Measurements from ENCODE around the gene TMEM163.
"Not testable (repeated sequence)": the region's sequence is repeated elsewhere in the genome, so short reads cannot be mapped to it uniquely, and the experiment has no call there.

The TMEM163 gene

DNA sequence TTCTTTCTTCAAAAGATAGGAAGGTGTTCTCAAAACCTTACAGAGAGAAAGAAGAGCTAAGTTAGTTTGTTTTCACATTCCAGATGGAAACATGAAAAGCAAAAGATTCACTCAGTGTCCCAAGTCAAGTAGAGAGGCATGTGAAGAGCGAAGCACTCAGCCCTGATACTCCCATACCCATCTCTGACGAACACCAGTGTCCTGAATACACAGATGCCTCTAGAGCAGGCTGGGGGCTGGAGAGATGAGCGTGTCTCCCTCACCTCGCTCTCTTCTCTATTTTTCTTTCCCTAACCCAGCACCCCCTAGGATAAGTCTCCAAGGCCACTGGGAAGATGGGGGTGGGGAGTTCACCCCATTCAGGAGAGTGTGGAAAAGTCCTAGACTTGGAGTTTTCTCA lies 227.8 kb downstream of the TMEM163 start:
- DNase-seq (ENCODE audit: low read depth in 2 of 2) = no peak

DNA sequence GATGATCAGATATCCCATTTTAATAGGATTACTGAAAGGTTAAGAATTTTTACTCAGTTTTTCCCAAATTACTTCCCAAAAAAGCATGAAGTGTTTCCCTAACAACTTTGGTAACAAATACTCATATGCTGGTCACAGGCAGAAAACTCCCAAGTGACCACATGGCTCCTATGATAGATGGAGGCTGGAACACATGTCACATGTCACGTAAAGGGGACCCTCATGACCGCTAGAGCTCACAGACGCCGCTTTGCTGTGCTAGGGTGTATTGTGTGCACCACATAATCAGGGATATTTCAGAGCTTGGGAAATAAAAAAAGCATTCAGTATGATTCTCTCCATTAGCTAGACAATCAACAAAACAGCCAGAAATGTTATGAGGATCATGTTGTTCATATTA lies 228.2 kb downstream of the TMEM163 start:
- DNase-seq (ENCODE audit: low read depth in 2 of 2) = no peak

DNA sequence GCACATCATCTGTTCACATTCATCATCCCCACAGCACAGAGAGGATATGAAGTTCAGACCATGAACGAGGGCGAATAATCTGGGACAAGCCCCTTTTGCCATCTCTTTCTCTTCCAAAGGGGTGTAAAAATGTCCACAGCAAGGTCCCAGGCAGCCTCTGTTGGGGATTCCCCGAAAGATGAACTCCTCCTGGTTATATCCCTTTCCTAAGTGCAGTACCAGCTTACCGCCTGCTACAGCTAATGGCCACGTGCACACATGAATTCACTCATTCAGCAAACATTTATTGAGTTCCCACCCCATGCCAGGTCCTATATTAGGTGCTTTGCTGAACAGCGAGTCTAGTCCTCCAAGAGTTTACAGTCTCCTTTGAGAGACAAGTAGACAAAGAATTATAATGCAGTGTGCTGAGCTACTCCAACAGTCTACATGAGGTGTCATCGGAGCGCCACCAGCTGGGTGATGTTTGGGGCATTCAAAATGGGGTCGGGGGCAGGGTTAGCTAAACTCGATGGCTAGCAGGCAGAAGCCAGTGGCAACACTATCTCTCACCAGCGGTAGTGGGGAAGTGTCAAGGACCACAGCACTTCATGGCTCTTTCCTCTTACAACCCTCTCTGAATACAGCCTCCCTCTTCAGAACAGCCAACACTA lies 228.9 kb downstream of the TMEM163 start:
- no peak for DNase-seq (ENCODE audit: low read depth in 2 of 2)

DNA sequence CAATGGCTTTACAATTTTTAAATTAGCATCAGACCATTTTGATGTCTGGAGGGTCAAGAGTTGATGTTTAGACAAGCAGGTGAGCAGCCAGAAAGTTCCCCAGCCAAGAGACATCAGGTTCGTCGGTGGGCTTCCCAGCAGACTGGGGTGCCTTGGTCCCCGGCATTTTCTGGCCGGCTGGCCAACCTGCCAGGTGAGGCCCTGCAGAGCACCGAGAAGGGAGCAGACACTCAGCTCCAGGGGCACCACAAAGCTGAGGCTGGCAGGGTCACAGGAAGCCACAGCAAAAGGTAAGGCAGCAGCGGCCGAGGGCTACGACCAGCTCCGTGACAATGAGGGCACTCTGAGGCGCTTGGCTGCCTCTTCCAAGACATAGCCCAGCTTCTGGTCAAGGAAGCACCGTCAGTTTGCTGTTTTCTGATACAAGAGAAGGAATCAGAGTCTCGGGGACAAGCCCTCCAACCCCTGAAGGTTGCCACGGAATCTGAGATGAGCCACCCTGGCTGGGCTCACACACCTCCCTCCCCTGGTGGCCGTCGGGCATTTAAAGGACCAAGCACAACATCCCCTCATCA lies 235.9 kb downstream of the TMEM163 start:
- DNase-seq (ENCODE audit: low read depth in 2 of 2) = no peak

DNA sequence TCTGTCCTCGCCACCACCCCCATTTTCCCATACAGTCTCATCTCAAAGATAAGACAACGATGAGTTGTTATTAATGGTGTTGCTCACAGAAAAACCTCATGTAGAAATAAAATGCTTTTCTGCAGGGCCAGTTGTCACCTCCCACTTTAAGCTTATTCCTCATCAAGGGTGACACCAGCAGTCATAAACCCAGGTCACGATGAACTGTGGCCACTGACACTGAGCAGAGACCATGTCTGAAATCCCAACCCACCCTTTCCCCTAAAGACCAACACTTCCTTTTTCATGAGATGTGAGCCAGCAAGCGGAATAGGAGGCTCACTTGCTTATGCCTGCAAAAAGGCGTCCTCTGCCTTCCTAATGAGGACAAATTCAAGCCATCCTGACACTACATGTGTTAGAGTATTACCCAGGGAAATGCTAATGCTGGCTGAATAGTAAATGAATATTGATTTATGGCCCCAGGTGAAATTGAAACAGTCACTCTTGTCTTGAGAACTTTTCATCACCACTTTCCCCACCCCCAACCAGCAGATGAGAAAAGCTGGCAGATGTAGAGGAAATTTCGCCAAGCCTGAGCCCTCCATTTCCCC lies 236.6 kb downstream of the TMEM163 start:
- no peak for DNase-seq (ENCODE audit: low read depth in 2 of 2)

DNA sequence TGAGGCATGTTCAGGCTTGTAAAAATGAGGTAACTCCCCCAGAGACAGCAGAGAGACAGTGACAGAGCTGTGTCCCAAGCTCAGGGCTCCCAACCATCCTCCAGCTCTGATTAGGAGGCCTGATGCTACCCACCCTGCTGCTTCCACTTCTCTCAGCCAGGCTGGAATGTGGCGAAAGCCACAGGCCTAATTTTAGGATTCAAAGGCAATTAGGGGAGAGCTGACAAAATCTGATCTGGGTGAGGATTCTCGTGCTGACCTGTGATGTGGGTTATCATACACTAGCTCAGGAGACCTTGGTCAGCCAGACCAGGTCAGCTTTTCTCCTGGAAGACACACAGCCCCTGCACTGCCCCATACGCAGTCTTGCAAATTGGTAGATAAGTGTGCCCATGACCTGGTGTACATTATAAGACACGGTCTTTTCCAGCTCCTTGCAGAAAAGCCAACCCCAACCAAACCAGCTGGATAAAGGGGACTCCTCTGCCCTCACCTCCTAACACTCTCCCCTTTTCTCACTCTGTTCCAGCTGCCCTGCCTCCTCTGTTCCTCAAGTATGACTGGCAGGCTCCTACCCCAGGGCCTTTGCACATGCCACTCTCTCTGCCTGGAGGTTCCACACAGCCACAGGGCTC lies 239.0 kb downstream of the TMEM163 start:
- no peak for DNase-seq (ENCODE audit: low read depth in 2 of 2)

DNA sequence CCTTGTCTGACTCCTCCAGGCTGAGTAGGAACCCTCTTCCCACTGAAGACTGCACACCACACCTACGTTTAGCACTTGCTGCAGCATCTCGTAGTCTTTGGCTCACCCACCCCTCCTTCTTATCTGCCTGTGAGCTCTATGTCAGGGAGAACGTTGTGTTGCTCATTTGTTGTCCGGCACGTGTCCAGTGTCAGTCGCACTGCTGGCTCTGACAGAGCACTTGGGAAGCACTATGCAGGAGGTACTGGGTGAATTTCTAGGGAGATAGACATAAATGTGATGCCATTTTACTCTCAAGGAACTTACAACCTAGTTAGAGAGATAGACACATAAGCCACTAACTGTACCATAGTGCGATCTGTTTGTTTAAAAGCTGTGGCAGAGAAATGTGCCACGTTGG lies 241.8 kb downstream of the TMEM163 start:
- DNase-seq (ENCODE audit: low read depth in 2 of 2) = not testable (repeated sequence)

DNA sequence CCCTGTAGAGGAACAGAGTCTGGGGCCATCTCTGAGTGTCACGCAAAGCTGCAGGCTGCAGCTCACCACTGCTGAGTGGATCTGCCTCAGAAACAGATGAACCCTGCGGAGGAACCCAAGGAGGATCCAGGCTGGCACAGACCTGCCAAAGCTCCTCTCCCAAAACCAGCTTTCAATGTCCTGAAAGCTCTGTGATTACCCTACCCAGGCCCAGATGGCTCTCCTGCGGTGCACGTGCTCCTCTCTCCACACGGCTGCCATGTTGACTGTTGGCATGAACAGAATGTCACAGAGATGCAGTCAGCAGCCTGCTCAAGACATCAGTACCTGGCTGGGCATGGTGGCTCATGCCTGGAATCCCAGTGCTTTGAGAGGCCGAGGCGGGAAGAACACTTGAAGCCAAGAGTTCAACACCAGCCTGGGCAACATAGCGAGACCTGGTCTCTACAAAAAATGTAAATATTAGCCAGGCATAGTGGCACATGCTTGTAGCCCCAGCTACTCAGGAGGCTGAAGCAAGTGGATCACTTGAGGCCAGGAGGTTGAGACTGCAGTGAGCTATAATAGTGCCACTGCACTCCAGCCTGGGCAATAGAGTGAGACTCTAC lies 248.1 kb downstream of the TMEM163 start:
- DNase-seq (ENCODE audit: low read depth in 2 of 2) = no peak

DNA sequence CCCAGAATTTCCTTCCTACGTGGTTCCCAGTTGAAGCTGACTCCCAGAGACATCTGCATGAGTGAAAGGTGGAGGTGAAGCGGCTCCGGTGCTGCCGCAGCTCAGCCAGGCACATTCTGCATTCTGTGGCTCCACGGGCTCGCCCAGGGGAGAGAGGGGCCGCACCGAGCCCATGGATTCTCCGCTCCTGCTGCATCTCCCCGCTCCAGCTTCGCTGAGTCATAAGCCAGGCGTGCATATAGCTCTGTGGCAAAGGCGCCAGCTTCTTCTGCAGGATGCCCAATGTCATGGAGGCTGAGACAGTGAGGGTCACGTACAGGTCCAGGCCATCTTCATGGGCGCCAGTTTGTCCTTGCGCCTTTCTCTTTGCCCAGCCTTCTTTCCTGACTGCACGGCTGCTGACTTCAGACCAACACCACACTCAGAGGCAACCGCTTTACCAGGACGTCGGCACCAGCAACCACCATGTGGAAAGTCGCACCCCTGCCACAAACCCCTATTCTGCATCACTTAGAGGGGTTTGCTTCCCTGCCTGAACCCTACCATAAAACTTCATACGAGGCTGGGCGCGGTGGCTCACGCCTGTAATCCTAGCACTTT lies 249.2 kb downstream of the TMEM163 start:
- DNase-seq (ENCODE audit: low read depth in 2 of 2) = no peak

DNA sequence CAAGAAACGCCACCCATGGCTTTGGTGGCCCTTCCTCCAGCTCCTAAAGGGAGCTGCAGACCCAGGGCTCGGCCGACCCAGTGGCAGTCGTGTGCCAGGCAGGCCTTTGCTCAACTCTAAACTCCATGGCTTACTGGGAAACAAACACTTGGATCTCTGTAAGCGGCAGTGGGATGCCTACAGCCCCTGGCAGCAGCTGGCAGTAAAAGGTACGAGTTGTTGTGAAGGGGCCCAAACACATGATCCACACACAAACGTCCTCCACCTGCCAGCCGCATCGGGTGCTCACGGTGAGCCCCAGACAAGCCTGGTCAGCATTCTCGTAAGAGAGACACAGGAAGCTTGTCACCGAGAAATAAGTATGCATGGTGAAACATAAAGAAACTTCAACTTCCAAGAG lies 250.0 kb downstream of the TMEM163 start:
- DNase-seq (ENCODE audit: low read depth in 2 of 2) = no peak

DNA sequence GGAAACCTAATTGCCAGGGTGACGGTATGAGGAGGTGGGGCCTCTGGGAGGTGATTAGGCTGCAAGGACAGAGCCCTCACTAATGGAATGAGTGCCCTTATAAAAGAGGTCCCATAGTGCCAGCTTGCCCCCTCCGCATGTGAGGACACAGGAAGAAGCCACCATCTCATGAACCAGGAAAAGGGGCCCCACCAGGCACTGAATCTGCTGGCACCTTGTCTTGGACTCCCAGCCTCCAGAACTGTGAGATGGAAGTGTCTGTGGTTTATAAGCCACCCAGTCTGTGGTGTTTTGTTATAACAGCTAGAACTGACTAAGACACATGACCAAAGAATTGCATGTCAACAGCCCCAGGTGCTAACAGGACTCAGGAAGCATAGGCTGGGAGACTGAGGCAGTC lies 250.6 kb downstream of the TMEM163 start:
- no peak for DNase-seq (ENCODE audit: low read depth in 2 of 2)

DNA sequence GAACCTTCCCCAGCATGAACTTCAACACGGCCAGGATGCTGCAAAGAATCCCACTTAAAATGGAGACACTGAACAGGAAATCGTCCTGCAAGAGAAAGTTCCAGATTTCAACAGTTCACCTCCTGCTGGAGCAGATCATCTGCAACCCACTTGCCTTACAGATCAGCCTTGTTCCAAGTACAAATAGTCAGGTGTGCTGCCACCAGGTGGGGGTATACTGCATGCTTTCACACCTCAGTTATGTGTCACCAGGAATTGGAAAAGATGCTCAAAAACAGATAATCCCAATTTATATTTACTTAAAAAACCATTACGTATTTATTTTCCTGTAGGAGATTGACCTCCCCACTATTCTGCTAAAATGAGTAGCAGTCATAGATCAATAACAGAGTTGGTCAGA lies 252.7 kb downstream of the TMEM163 start:
- no peak for DNase-seq (ENCODE audit: low read depth in 2 of 2)

DNA sequence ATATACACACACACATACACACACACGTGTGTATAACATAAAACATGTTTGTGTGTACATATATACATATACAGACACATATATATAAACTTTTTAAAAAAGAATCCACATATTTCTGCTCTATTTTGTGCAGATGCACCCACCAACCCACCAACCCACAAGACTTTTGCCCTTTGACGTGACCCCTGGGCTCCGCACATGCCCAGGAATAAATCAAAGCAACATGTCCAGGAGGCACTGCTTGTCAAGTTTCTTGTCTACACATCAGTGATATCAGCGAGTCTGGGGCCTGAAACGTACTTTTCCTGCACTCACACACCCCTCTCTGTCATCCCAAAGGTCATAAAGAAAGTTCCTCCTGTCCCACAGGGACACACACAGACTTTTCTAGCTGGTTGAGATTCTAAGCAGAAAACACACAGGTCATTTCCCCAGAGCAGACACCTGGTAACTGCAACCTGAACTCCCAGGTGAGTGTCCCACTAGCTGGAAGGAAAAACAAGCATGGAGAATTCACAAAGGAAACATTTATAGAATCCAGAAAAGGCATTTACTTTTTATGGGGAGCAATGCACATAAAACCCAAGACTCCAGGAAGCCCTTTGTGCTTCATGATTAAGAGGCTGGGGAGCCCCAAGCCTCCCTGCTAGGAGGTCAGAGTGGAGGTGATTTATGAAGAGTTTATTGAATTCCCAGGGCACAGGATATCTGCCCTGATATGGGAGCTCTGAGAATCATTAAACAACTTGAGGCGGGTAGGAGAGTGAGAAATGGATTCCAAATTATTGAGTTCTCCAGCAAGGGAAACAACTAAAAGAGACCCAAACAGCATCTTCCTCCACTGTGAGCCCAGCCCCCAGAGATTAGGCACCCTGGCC lies 253.3 kb downstream of the TMEM163 start:
- no peak for DNase-seq (ENCODE audit: low read depth in 2 of 2)

DNA sequence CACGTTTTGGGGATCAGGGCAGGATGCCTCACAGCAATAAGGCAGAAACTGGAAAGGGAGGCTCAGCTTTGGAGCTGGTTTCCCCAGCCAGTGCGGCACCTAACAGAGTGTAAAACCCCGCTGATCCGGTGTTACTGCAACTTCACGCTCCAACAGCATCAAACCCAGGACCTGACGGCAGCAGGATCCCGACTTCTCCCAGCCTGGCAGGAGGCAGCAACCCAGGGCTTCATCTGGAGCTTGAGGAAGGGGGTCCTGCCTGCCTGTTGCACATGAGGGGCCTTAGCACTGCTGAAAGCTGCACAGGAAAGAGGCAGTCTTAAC lies 255.1 kb downstream of the TMEM163 start:
- DNase-seq (ENCODE audit: low read depth in 2 of 2) = no peak

DNA sequence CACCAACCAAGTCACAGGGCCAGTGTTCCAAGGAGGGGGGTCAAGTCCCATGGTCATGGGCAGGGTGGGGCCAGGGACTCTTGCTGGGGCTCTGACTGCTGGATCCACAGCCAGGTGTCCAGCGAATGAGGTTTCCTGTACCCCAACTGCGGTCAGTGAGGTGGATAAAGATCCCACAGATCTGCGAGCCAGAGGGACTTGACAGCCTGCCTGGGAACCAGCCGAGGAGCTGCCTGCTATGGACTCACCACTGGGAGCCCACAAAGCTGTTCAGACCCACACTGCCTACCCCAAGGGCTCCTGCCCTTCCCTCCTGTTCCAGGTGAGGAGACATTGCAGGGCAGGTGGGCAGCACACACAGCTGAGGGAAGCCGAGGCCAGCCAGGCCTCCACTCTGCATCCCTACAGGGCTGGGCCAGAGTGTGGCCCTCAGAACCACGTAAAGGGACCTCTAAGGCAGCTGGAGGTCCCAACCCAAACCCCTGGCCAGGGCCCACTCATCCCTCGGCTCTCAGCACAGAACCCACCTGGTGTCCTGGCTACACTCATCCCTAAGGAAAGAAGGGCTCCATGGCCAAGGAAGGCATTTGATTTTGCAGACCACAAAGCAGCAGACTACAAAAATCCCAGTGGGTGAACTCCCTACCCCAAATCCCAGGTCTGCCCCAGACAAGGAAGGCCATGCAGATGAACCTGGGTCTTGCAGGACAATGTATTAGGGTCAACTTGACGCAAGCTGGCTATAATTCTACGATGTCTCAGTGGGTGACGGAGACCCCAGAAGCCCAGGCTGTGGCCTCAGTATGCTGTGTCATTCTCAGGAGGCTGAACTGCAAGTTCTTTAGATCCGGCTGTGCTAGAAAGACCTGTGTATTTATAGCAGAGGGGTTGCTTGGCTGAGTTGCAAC lies 255.8 kb downstream of the TMEM163 start:
- no peak for DNase-seq (ENCODE audit: low read depth in 2 of 2)

DNA sequence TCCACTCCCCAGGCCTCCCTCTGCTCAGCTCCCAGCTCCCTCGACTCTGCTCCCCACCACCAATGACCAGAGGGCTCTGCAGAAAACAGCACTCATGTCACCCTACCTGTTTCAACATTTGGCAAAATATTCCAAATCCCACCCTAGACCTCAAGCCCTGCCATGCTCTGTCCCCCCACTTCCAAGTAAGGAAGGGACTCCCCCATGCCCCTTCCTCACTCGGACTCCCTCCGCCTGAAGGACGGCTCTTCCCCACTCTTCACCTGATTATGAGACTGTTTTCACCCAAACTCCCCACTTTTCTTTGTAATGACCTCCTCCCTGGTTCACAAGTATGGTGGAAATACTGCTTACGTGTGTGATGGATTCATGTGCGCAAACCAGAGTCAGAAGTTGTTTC lies 256.5 kb downstream of the TMEM163 start:
- DNase-seq (ENCODE audit: low read depth in 2 of 2) = no peak

DNA sequence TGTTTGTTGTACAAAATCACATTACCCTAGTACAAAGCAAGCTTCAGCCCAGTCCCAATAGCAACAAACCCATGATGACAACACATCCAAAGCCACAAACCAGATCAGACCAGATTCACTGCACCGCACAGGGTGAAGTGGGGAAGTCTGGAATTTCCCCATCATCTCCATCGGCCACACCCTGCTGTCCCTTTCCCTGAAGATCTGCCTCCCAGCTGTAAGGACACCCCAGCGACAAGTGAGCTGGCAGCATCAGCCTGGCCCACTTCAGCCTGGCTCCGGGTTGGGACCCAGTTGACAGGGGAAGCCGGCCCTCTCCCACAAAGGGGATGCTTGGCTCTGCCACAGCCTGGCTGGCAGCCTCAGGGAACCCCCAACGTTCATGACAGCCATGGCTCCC lies 257.3 kb downstream of the TMEM163 start:
- no peak for DNase-seq (ENCODE audit: low read depth in 2 of 2)

DNA sequence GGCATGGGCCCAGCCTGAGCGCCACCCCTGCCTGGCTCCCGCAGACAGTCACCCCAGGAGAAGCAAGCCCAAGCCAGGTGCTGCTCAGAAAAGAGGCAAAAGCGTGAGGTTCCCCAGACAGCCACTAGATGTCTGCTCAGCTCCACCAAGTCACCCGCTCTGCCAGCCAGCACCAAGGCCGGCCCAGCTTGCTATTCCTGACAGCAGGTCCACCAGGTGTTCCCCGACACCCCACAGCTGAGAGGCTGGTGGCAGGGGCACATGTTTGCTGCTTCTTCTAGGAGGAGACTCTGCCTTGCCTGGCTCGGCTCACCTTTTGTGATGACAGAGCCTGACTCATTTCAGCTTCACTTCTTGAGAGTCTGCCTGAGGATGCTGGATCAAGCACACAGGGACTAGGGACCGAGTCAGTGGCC lies 258.2 kb downstream of the TMEM163 start:
- no peak for DNase-seq (ENCODE audit: low read depth in 2 of 2)

DNA sequence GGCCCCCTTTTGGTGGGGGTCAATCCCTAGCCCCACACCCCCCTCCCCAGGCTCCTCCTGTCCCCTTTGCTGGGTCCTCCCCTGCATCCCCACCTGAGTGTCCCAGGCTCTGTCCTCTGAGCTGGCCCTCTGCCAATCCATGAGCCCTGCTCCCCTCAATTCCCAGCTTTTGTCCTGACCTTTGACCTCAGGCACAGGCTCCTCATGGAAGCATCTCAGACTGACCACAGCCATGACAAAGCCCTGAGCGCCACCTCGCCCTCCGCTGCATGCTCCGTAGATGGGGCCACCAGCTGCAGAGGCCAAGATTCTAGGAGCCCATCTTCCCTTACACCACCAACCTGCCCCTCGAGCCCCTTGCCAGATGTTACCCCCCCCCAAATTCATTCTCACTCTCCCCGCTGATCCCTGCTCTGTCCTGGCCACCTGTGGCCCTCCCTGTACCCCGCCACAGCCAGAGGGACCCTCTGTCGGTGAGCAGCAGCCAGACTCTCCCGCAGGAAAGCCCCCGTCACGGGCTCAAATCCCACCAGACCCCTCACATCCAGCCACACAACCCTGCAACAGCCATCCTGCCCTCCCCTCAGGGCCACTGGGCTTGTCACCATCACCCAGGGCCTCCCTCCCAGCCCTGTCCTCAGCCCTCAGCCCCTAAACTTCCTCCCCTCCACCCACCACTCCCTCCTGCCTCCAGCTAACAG lies 258.9 kb downstream of the TMEM163 start:
- no peak for DNase-seq (ENCODE audit: low read depth in 2 of 2)

DNA sequence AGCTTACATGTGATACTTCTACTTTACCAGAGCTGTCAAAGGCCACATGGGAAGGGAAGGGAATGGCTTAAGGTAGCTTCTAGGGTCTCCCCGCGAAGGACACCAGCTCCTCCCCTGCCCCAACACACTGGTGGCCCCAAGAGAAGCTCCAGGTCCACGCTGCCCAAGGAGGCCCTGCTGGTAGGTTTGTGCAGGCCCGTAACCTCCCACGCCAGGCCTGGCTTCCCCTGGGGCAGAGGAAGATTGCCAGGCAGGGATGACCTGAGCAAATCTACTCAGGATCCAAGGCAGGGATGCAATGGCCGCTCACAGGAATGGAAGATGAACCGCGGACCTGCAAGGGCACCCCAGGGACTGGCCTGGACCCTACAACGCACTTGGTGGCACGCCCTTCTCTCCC lies 259.9 kb downstream of the TMEM163 start:
- no peak for DNase-seq (ENCODE audit: low read depth in 2 of 2)

Data from activated CD4-positive, alpha-beta T cell treated with anti-CD3 and anti-CD28 coated beads for 24 hours (primary cell).